Adrenal gland (tissue), 5 donors: ENCODE data around the gene CUEDC1.

ENCODE experiments used
- CTCF ChIP-seq, 6 experiments: fragments of 450-650 bp in 4 of 6; fragments of 200-600 bp in 2 of 6; sonication (generic) in 1 of 6; IDR thresholded peaks; 1 replicate in 5 of 6; 2 replicates in 1 of 6; pipeline versions ENCODE4 v1.5.1 to v1.8.0; 2016 to 2021; ENCODE audit warnings: antibody characterized with exemption in 6 of 6, mild to moderate bottlenecking in 2 of 6, moderate library complexity in 1 of 6
- POLR2A ChIP-seq, 2 donors: fragments of 450-650 bp; IDR thresholded peaks; one replicate each; pipeline ENCODE4 v1.6.1; 2017; ENCODE audit warnings: antibody characterized with exemption in 2 of 2, mild to moderate bottlenecking in 2 of 2, moderate library complexity in 1 of 2
- donor health status: DM: no; HTN: no; CAD: no.

- TF ChIP-seq POLR2A (IDR thresholded peaks at IDR 0.05): no peak
- TF ChIP-seq CTCF (IDR thresholded peaks at IDR 0.05): no peak
Observed at GRCh38 chr17:57927048-57927723, 28.0 kb downstream of the CUEDC1 start.
